BJ (cell line): ENCODE results near the gene NAV2. TPM values are rescaled to one million over a fixed set of nuclear protein-coding genes. Genes with fewer than 3 reads are reported as not detected.

ENCODE experiments used
- CTCF ChIA-PET: fragments of 350-600 bp; formaldehyde crosslinking; extraction: SDS; loops from one replicate; lab custom pipeline; 2021; ENCODE audit warnings: antibody characterized with exemption, inconsistent platforms; lab: Yijun Ruan, JAX
- POLR2A ChIA-PET: fragments of 300-600 bp; sonication (Branson Sonifier 250); formaldehyde crosslinking; extraction: SDS; loops from one replicate; lab custom pipeline; 2021; ENCODE audit warnings: antibody characterized with exemption; lab: Charles Lee
- DNase-seq: peaks from one replicate; pipeline ENCODE4 v3.0.0-alpha.2; 2011; ENCODE audit warnings: low read depth
- H3K27me3 ChIP-seq: 2 replicates; pipeline ENCODE4 v1.6.0; 2011; ENCODE audit warnings: low read length; ENCODE audit not compliant: control insufficient read depth, insufficient read depth
- H3K36me3 ChIP-seq: 2 replicates; pipeline ENCODE4 v1.5.1; 2011; ENCODE audit warnings: low read length; ENCODE audit not compliant: control insufficient read depth, insufficient read depth
- H3K4me3 ChIP-seq: 2 replicates; pipeline ENCODE4 v1.5.1; 2011; ENCODE audit warnings: low read depth, mild to moderate bottlenecking, control low read depth, low read length
- polyA plus RNA-seq: library from polyadenylated mRNA; depleted of rRNA; stranded (reverse); fragments of >200 nt; gene quantifications from 2 replicates; pipeline ENCODE4 v1.2.3, GENCODE V29; 2011
- TF ChIP-seq, protein P1 (sequence below): IDR thresholded peaks from 2 replicates; pipeline ENCODE4 v1.5.1; 2011; ENCODE audit warnings: low read depth, mild to moderate bottlenecking, control low read depth, inconsistent platforms, low read length, moderate library complexity; ENCODE audit not compliant: insufficient read depth

NAV2 gene
- polyA plus RNA-seq, 1 experiment = 6.1 TPM

DNA sequence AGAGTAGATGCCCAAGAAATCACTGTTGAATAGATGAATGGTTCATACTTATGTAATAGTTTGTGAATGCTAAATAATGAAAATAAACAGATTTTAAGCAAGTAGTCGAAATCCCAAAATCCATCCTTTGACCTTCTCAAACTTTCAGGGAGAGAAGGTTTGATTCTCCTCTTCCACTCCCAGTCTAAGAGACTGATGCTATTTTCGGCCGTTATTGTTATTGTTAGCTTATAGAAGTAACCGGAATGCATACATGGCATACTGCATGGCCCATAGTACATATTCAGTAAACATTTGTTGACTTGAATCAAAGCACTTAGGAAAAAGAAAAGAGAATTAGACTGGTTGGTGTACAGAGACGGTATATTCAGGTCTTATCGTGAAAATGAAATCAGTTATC is 76.6 kb downstream of the NAV2 start:
- Histone ChIP-seq H3K36me3 (no peaks in the 10 kb centered on the region), H3K4me3 (no peak overlapping the region), H3K27me3 (no peaks in the 10 kb centered on the region)
- ChIA-PET POLR2A (no interaction called here), CTCF (interaction anchor here (1.3 kb wide), 1 partner anchor 11 kb away, joined by 5 read pairs; no protein-coding TSS in a partner anchor)
- no peak for DNase-seq
- TF ChIP-seq, protein P1, sequence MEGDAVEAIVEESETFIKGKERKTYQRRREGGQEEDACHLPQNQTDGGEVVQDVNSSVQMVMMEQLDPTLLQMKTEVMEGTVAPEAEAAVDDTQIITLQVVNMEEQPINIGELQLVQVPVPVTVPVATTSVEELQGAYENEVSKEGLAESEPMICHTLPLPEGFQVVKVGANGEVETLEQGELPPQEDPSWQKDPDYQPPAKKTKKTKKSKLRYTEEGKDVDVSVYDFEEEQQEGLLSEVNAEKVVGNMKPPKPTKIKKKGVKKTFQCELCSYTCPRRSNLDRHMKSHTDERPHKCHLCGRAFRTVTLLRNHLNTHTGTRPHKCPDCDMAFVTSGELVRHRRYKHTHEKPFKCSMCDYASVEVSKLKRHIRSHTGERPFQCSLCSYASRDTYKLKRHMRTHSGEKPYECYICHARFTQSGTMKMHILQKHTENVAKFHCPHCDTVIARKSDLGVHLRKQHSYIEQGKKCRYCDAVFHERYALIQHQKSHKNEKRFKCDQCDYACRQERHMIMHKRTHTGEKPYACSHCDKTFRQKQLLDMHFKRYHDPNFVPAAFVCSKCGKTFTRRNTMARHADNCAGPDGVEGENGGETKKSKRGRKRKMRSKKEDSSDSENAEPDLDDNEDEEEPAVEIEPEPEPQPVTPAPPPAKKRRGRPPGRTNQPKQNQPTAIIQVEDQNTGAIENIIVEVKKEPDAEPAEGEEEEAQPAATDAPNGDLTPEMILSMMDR = no peak

DNA sequence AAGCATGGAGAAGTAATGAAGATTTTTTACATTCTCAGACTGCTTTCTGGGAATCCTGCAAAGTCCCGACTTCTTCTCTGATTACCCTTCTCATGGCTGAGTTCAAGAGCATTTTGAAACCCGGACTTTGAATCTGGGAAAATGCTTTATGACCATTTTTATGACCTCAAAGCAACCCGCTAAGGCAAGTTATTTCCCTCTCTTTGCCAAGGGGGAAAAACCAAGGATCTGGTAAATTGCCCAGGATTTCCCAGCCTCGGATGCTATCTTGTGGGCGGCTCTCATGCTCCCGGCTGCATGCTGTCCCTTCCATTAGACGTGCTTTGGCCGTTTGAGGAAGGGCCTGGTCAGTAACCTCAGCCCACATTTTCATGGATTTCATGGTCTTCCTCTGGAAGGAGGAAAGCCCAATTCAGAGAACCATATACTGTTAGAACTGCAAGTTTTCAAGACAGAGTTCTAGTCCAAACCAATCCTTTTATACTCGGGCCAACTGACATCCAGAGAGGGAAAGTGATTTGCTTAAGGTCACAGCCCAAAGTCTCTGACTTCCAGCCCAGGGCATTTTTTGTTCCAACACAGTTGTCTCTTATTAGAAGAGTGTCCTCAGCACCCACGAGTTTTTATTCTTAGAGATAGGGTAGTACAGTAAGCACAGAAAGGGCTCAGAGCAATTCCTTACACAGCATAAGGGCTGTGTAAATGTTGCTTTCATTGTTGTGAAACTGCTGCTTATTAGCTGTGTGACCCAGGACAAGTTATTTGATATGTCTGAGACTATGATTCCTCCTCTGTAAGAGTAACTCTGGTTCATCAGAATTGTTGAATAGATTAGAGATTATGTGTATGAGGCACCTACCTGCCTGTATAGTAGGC is 77.4 kb downstream of the NAV2 start:
- Histone ChIP-seq H3K27me3 (no peaks in the 10 kb centered on the region), H3K36me3 (no peaks in the 10 kb centered on the region), H3K4me3 (no peak overlapping the region)
- ChIA-PET POLR2A (no interaction called here), CTCF (no interaction called here)
- TF ChIP-seq, protein P1 = no peak
- DNase-seq = peak; percentile 94

DNA sequence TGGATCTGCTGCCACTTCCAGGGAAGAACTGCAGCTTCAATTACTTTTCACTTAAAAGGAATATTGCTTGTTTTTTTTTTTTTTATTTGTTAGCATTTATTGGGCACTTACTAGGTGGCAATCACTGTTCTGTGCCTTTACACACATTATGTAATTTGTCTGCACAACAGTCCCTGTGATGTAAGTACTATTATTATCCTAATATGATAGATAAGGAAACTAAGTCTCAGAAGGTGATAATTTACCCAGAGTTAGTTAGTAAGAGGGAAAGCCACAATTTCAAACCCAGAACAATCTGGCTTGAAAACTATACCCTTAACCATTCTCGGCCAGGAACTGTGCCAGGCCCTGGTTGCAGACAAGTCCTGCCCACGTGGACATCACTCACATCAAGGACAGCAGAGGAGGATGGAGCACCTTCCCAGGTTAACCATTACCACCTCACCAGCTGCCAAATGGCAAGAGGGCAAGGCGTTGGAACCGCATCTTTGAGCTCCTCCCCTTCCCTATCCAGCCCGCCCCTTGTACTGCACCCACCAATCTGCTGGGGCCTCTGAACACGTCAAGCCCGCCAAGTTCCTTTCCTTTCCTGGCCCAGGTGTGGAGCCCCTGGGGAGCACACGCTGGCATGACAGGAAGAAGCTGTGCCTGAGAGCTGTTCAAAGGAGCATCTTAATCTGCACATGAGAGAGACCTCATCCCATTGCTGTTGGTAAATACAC is 78.4 kb downstream of the NAV2 start:
- Histone ChIP-seq H3K4me3 (no peak overlapping the region), H3K36me3 (no peaks in the 10 kb centered on the region), H3K27me3 (no peaks in the 10 kb centered on the region)
- ChIA-PET CTCF (interaction anchor here (1.5 kb wide), 1 partner anchor 227 kb away, joined by 4 read pairs; no protein-coding TSS in a partner anchor), POLR2A (no interaction called here)
- DNase-seq = no peak
- TF ChIP-seq, protein P1 = no peak

DNA sequence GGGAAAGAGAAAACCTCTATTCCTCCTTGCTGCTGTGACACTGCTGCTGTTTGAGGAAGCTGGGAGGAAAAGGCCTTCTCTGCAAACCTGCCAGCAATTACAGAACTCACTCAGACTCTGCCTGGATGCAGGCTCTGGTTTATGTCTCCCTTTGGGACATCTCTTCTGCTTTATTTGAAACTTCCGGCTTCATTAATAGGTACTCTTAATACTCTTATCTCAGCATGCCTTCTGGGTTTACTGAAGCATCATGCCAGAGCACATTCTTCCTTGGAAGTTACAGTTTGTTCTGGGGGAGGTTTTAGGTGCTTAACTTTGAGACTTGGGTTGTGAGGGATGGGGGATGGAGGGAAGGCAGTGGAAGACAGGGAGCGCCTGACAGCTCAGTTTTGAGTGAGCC is 79.9 kb downstream of the NAV2 start:
- POLR2A ChIA-PET = no interaction called here
- TF ChIP-seq, protein P1 = no peak
- Histone ChIP-seq H3K36me3 (no peaks in the 10 kb centered on the region), H3K4me3 (no peak overlapping the region), H3K27me3 (no peaks in the 10 kb centered on the region)
- CTCF ChIA-PET = no interaction called here
- no peak for DNase-seq

DNA sequence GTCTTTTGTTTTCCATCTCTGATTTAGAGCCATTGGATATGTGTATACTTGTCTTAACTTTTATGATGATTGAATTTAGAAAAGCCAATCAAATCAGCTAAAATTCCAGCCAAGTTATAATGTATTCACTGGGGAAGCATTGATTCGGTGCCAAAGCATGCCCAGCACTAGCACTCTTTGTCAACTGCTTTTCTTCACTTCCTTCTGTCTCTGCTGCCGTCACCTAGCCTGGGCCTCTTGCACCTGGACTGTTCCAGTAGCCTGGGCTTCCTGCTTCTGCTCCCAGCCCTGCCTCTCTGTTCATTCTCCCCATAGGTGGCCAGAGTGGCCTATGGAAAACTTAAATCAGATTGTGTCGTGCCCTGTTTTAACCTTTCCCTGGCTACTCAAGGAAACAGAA is 80.7 kb downstream of the NAV2 start:
- H3K4me3 ChIP-seq = no peak overlapping the region
- ChIA-PET POLR2A (no interaction called here), CTCF (no interaction called here)
- TF ChIP-seq, protein P1 = no peak
- H3K27me3 ChIP-seq = no peaks in the 10 kb centered on the region
- no peaks in the 10 kb centered on the region for H3K36me3 ChIP-seq
- no peak for DNase-seq
